SH-SY5Y (cell line): Measurements from ENCODE around the gene IGF1.

Source experiments
- GATA2 ChIP-seq: IDR thresholded peaks from 2 replicates; pipeline ENCODE4 v1.6.1; 2011; ENCODE audit warnings: mild to moderate bottlenecking, low read depth, low read length
- GATA3 ChIP-seq: IDR thresholded peaks from 2 replicates; pipeline ENCODE4 v1.6.1; 2011; ENCODE audit warnings: low read depth, mild to moderate bottlenecking, low read length, moderate library complexity

DNA sequence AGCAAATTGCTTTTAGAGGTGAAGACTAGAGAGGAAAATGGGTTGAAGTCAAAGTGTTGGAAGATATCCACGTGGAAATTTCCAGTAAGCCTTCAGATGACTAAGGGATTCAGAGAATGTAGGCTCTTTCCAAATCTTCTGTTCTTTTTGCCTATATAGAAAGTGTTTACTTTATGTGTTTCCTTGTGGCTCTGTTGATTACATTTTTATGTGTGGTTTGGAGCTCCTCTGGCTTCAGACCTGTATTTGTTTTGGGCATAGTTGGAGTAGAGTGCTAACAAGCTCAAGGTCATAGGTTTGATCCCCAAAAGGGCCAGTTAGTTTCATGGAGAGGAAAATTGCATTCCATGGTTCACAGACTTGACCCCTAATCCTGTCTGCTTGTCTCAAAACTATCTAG, 91.9 kb downstream of the IGF1 start:
- no peak for TF ChIP-seq GATA2
- no peak for TF ChIP-seq GATA3
